ENCODE results near the gene ANAPC2. TPM values are rescaled to one million over a fixed set of nuclear protein-coding genes. Genes with fewer than 3 reads are reported as not detected.
A peak's percentile ranks its signal among the peaks of the same experiment; 100 is the strongest.

Gene ANAPC2
- polyA plus RNA-seq, 3 donors = 1.9 to 76.8 (median 2.0) TPM

DNA sequence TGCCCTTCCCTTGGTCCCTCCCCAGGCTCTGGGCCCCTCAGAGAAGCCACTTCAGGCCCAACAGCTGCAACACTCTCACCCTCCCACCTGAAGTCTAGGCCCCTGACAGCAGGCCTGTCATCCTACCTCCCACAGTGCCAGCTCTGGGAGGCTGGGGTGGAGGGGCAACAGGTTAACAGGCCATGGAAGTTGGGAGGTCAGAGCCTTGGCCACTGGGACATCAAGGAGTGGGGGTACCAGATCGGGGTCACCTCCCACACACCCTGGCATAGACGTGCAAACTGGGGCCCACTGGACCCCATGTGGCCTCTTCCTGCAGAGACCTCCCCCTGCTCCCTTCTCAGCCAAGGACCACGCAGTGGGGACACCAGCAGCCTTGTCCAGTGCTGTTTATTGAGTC is 2.9 kb upstream of the ANAPC2 start:
- Histone ChIP-seq H2AFZ (ENCODE audit: insufficient read depth, low read depth, low read length, poor library complexity, severe bottlenecking) (no peak overlapping the region), H3K79me2 (ENCODE audit: insufficient read depth, low read length) (peaks cover 41% of the 10 kb centered on the region), H3K4me3 (replicated peaks in 1 of 3; ENCODE audit: low read depth in 2 of 3, low read length in 3 of 3) (no peak overlapping the region), H4K20me1 (ENCODE audit: insufficient read depth, low read length) (peaks cover 31% of the 10 kb centered on the region), H3K9ac (ENCODE audit: insufficient read depth, low read length, poor library complexity, severe bottlenecking) (no peak overlapping the region), H3K36me3 (replicated peaks in 1 of 2; ENCODE audit: control insufficient read depth in 1 of 2, insufficient read depth in 2 of 2, low read length in 2 of 2) (peaks cover 25 to 28% of the 10 kb centered on the region in 2 donors), H3K4me1 (ENCODE audit: control insufficient read depth in 1 of 2, insufficient read depth in 2 of 2, low read length in 2 of 2) (peaks cover 28 to 36% of the 10 kb centered on the region in 2 donors), H3K4me2 (replicated peaks; ENCODE audit: extremely low read depth, low read length, poor library complexity, severe bottlenecking) (no peak overlapping the region), H3K27me3 (ENCODE audit: control insufficient read depth in 2 of 2, insufficient read depth in 2 of 2, low read length in 2 of 2) (no peaks in the 10 kb centered on the region), H3K9me3 (replicated peaks in 1 of 2; ENCODE audit: control insufficient read depth in 1 of 2, insufficient read depth in 1 of 2, low read length in 2 of 2) (no peaks in the 10 kb centered on the region), H3K27ac (ENCODE audit: low read depth in 1 of 2, low read length in 2 of 2) (peak overlapping the region in 1 of 2 donors; percentile 96)
- Mint-ChIP-seq H3K27ac (peak overlapping the region in 2 of 7 donors; percentile 18 to 26), H3K9me3 (peaks cover 0 to 2% (median 0%) of the 10 kb centered on the region in 7 donors), H3K27me3 (ENCODE audit: low read depth in 3 of 3) (no peaks in the 10 kb centered on the region), H3K36me3 (peaks cover 7 to 38% of the 10 kb centered on the region in 2 donors), H3K4me3 (no peak overlapping the region), H3K4me1 (peaks cover 30% of the 10 kb centered on the region)
- DNase-seq = no peak
- TF ChIP-seq, protein P1, sequence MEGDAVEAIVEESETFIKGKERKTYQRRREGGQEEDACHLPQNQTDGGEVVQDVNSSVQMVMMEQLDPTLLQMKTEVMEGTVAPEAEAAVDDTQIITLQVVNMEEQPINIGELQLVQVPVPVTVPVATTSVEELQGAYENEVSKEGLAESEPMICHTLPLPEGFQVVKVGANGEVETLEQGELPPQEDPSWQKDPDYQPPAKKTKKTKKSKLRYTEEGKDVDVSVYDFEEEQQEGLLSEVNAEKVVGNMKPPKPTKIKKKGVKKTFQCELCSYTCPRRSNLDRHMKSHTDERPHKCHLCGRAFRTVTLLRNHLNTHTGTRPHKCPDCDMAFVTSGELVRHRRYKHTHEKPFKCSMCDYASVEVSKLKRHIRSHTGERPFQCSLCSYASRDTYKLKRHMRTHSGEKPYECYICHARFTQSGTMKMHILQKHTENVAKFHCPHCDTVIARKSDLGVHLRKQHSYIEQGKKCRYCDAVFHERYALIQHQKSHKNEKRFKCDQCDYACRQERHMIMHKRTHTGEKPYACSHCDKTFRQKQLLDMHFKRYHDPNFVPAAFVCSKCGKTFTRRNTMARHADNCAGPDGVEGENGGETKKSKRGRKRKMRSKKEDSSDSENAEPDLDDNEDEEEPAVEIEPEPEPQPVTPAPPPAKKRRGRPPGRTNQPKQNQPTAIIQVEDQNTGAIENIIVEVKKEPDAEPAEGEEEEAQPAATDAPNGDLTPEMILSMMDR (IDR thresholded peaks at IDR 0.05) = no peak
- 83% methylated on average over 3 of the region's 3 CpGs for WGBS (ENCODE audit: insufficient coverage)
- intact Hi-C loops (cut with micrococcal nuclease) = no loop called here

DNA sequence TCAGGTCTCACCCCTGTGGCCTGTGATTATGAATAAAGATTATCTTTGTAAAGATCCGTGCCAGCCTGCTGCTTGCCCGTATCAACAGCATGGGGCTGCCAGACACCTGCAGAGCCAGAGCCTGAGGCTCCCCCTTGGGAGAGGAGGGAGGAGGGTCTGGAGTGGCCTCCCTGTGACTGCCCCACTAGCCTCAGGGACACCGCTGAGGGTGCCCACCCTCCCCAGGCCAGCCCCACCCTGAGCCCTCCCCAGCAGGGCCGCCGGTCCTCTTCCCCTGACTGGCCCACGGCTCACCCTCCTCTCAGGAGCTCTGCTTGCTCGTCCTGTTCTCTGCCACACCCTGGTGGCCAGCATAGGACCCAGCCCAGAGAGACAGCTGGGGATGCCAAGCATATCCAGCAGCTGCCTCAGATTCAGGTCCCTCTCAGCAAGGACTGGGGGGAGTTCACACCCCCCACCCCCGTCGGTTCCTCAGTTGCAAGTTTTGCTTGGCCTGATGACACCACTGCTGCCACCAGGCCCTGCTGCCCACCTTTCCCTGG is 2.0 kb upstream of the ANAPC2 start:
- no peak overlapping the region for H3K4me2 ChIP-seq (replicated peaks; ENCODE audit: extremely low read depth, low read length, poor library complexity, severe bottlenecking)
- peak overlapping the region; percentile 83 to 96 for H3K27ac ChIP-seq (ENCODE audit: low read depth in 1 of 2, low read length in 2 of 2)
- H3K79me2 ChIP-seq (ENCODE audit: insufficient read depth, low read length) = peaks cover 48% of the 10 kb centered on the region
- no peak for DNase-seq
- no peak overlapping the region for H2AFZ ChIP-seq (ENCODE audit: insufficient read depth, low read depth, low read length, poor library complexity, severe bottlenecking)
- no peaks in the 10 kb centered on the region for H3K27me3 ChIP-seq (ENCODE audit: control insufficient read depth in 2 of 2, insufficient read depth in 2 of 2, low read length in 2 of 2)
- H3K4me1 ChIP-seq (ENCODE audit: control insufficient read depth in 1 of 2, insufficient read depth in 2 of 2, low read length in 2 of 2) = peaks cover 28 to 39% of the 10 kb centered on the region in 2 donors
- peak overlapping the region in 4 of 7 donors; percentile 6 to 98 (median 72) for H3K27ac Mint-ChIP-seq
- H3K4me3 ChIP-seq (replicated peaks in 1 of 3; ENCODE audit: low read depth in 2 of 3, low read length in 3 of 3) = no peak overlapping the region
- peak overlapping the region in 1 of 2 donors; percentile 9 for H3K4me3 Mint-ChIP-seq
- peaks cover 0 to 2% (median 0%) of the 10 kb centered on the region in 7 donors for H3K9me3 Mint-ChIP-seq
- H3K36me3 ChIP-seq (replicated peaks in 1 of 2; ENCODE audit: control insufficient read depth in 1 of 2, insufficient read depth in 2 of 2, low read length in 2 of 2) = peaks cover 31 to 37% of the 10 kb centered on the region in 2 donors
- no peaks in the 10 kb centered on the region for H3K9me3 ChIP-seq (replicated peaks in 1 of 2; ENCODE audit: control insufficient read depth in 1 of 2, insufficient read depth in 1 of 2, low read length in 2 of 2)
- TF ChIP-seq, protein P1 (IDR thresholded peaks at IDR 0.05) = no peak
- peaks cover 14 to 46% of the 10 kb centered on the region in 2 donors for H3K36me3 Mint-ChIP-seq
- intact Hi-C loops (cut with micrococcal nuclease) = no loop called here
- H3K9ac ChIP-seq (ENCODE audit: insufficient read depth, low read length, poor library complexity, severe bottlenecking) = peak overlapping the region; percentile 95
- H3K4me1 Mint-ChIP-seq = peaks cover 32% of the 10 kb centered on the region
- 89% methylated on average over 7 of the region's 9 CpGs for WGBS (ENCODE audit: insufficient coverage)
- H4K20me1 ChIP-seq (ENCODE audit: insufficient read depth, low read length) = peaks cover 31% of the 10 kb centered on the region
- H3K27me3 Mint-ChIP-seq (ENCODE audit: low read depth in 3 of 3) = no peaks in the 10 kb centered on the region

Data from CD14-positive monocyte (primary cell).